ENCODE results near the gene KCNMB3. TPM values are rescaled to one million over a fixed set of nuclear protein-coding genes. Genes with fewer than 3 reads are reported as not detected.

The KCNMB3 gene
- total RNA-seq, 6 donors from 2014 or later, result 1.3 to 3.1 (median 2.0) TPM

GRCh38 chr3:179292450-179292849 lies 41.5 kb upstream of the KCNMB3 start:
- Histone ChIP-seq H3K4me1 (no peaks in the 10 kb centered on the region), H3K9me3 (no peaks in the 10 kb centered on the region), H3K27me3 (no peaks in the 10 kb centered on the region), H3K4me3 (no peak overlapping the region), H3K36me3 (no peaks in the 10 kb centered on the region), H3K27ac (no peak overlapping the region)
- DNase-seq (no peak), ATAC-seq (ENCODE audit: low FRiP score in 2 of 2) (no peak)
- WGBS, 2 donors, result 80 to 85% methylated on average over 2 of the region's 2 CpGs
- TF ChIP-seq POLR2A (IDR thresholded peaks at IDR 0.05) (no peak), CTCF (IDR thresholded peaks at IDR 0.05) (no peak), EP300 (IDR thresholded peaks at IDR 0.05) (no peak), POLR2AphosphoS5 (IDR thresholded peaks at IDR 0.05) (no peak)

- ATAC-seq (ENCODE audit: low FRiP score in 2 of 2) (no peak), DNase-seq (no peak)
- TF ChIP-seq EP300 (IDR thresholded peaks at IDR 0.05) (no peak), POLR2AphosphoS5 (IDR thresholded peaks at IDR 0.05) (no peak), CTCF (IDR thresholded peaks at IDR 0.05) (no peak), POLR2A (IDR thresholded peaks at IDR 0.05) (no peak)
- WGBS, 2 donors, result 53 to 81% methylated on average over 3 of the region's 3 CpGs
- Histone ChIP-seq H3K4me3 (no peak overlapping the region), H3K9me3 (no peaks in the 10 kb centered on the region), H3K27me3 (no peaks in the 10 kb centered on the region), H3K4me1 (no peaks in the 10 kb centered on the region), H3K27ac (no peak overlapping the region), H3K36me3 (no peaks in the 10 kb centered on the region)
Observed at GRCh38 chr3:179289295-179289694, 38.4 kb upstream of the KCNMB3 start.

- no peaks in the 10 kb centered on the region for H3K4me1 ChIP-seq
- no peak for TF ChIP-seq POLR2AphosphoS5 (IDR thresholded peaks at IDR 0.05)
- TF ChIP-seq POLR2A (IDR thresholded peaks at IDR 0.05), result no peak
- TF ChIP-seq EP300 (IDR thresholded peaks at IDR 0.05), result no peak
- TF ChIP-seq CTCF (IDR thresholded peaks at IDR 0.05), result no peak
- no peaks in the 10 kb centered on the region for H3K36me3 ChIP-seq
- ATAC-seq (ENCODE audit: low FRiP score in 2 of 2) (no peak), DNase-seq (no peak)
- 55 to 84% methylated on average over 4 of the region's 4 CpGs for whole genome bisulfite sequencing, 2 donors
- no peak overlapping the region for H3K4me3 ChIP-seq
- no peak overlapping the region for H3K27ac ChIP-seq
- H3K27me3 ChIP-seq, result no peaks in the 10 kb centered on the region
- no peaks in the 10 kb centered on the region for H3K9me3 ChIP-seq
Observed at GRCh38 chr3:179288845-179289244, 37.9 kb upstream of the KCNMB3 start.

GRCh38 chr3:179286331-179286730 lies 35.4 kb upstream of the KCNMB3 start:
- no peak overlapping the region for H3K4me3 ChIP-seq
- ATAC-seq (ENCODE audit: low FRiP score in 2 of 2) (no peak), DNase-seq (no peak)
- H3K9me3 ChIP-seq, result no peaks in the 10 kb centered on the region
- 83 to 90% methylated on average over 6 of the region's 6 CpGs for WGBS, 2 donors
- H3K36me3 ChIP-seq, result no peaks in the 10 kb centered on the region
- TF ChIP-seq CTCF (IDR thresholded peaks at IDR 0.05) (no peak), POLR2AphosphoS5 (IDR thresholded peaks at IDR 0.05) (no peak), POLR2A (IDR thresholded peaks at IDR 0.05) (no peak), EP300 (IDR thresholded peaks at IDR 0.05) (no peak)
- H3K27me3 ChIP-seq, result no peaks in the 10 kb centered on the region
- H3K4me1 ChIP-seq, result no peaks in the 10 kb centered on the region
- no peak overlapping the region for H3K27ac ChIP-seq

GRCh38 chr3:179281825-179282224 lies 30.9 kb upstream of the KCNMB3 start:
- no peak for DNase-seq
- Histone ChIP-seq H3K27ac (no peak overlapping the region), H3K27me3 (no peaks in the 10 kb centered on the region), H3K4me3 (no peak overlapping the region), H3K36me3 (no peaks in the 10 kb centered on the region), H3K4me1 (no peaks in the 10 kb centered on the region), H3K9me3 (no peaks in the 10 kb centered on the region)
- TF ChIP-seq POLR2A (IDR thresholded peaks at IDR 0.05) (no peak), CTCF (IDR thresholded peaks at IDR 0.05) (no peak), EP300 (IDR thresholded peaks at IDR 0.05) (no peak), POLR2AphosphoS5 (IDR thresholded peaks at IDR 0.05) (no peak)
- ATAC-seq (ENCODE audit: low FRiP score in 2 of 2), result no peak
- WGBS, 2 donors, result 92 to 96% methylated on average over 3 of the region's 3 CpGs

Data from upper lobe of left lung (tissue), 6 donors.